Neural progenitor cell (in vitro differentiated cells): ENCODE data around the gene GALNT2. TPM values are rescaled to one million over a fixed set of nuclear protein-coding genes. Genes with fewer than 3 reads are reported as not detected.

Experiments
- DNase-seq: peaks from one replicate; pipeline ENCODE4 v3.0.0-alpha.2; 2016; ENCODE audit warnings: low spot score
- H2AFZ ChIP-seq: fragments of 200-600 bp; sonication (generic); replicated peaks from 2 replicates; pipeline ENCODE4 v1.6.1; 2016; ENCODE audit warnings: antibody characterized with exemption
- H3F3A ChIP-seq: fragments of 200-600 bp; sonication (generic); 2 replicates; pipeline ENCODE4 v1.6.1; 2016; ENCODE audit warnings: antibody characterized with exemption, low read depth
- H3K27ac ChIP-seq: fragments of 200-600 bp; sonication (generic); 2 replicates; pipeline ENCODE4 v1.5.1; 2016; ENCODE audit warnings: mild to moderate bottlenecking
- H3K27me3 ChIP-seq: fragments of 200-600 bp; sonication (generic); 2 replicates; pipeline ENCODE4 v1.6.1; 2016; ENCODE audit warnings: mild to moderate bottlenecking, moderate library complexity
- H3K36me3 ChIP-seq: fragments of 200-600 bp; sonication (generic); 2 replicates; pipeline ENCODE4 v1.5.1; 2016
- H3K4me1 ChIP-seq: fragments of 200-600 bp; sonication (generic); 2 replicates; pipeline ENCODE4 v1.6.1; 2016; ENCODE audit warnings: mixed run types
- H3K4me2 ChIP-seq: fragments of 200-600 bp; sonication (generic); 2 replicates; pipeline ENCODE4 v1.6.1; 2016
- H3K4me3 ChIP-seq: fragments of 200-600 bp; sonication (generic); 2 replicates; pipeline ENCODE4 v1.5.1; 2016
- H3K79me2 ChIP-seq: fragments of 200-600 bp; sonication (generic); 2 replicates; pipeline ENCODE4 v1.6.1; 2016; ENCODE audit warnings: low read depth
- H3K9ac ChIP-seq: fragments of 200-600 bp; sonication (generic); 2 replicates; pipeline ENCODE4 v1.6.1; 2016
- H3K9me3 ChIP-seq: fragments of 200-600 bp; sonication (generic); 2 replicates; pipeline ENCODE4 v1.5.1; 2016; ENCODE audit warnings: low read depth
- H4K20me1 ChIP-seq: fragments of 200-600 bp; sonication (generic); 2 replicates; pipeline ENCODE4 v1.6.1; 2016; ENCODE audit warnings: low read depth
- H3K27ac Mint-ChIP-seq: 3 replicates; pipeline ENCODE4 v1.8.0; 2021; ENCODE audit warnings: mixed read lengths
- H3K27me3 Mint-ChIP-seq: 2 replicates; pipeline ENCODE4 v1.8.0; 2022; ENCODE audit warnings: low read depth, mild to moderate bottlenecking, inconsistent platforms, moderate library complexity, mixed read lengths; ENCODE audit not compliant: insufficient read depth
- H3K36me3 Mint-ChIP-seq: 3 replicates; pipeline ENCODE4 v1.8.0; 2021; ENCODE audit warnings: mixed read lengths
- H3K4me1 Mint-ChIP-seq: 3 replicates; pipeline ENCODE4 v1.8.0; 2021; ENCODE audit warnings: mixed read lengths
- H3K4me3 Mint-ChIP-seq: 3 replicates; pipeline ENCODE4 v1.8.0; 2021; ENCODE audit warnings: mild to moderate bottlenecking, moderate library complexity, mixed read lengths
- H3K9me3 Mint-ChIP-seq: 3 replicates; pipeline ENCODE4 v1.8.0; 2020; ENCODE audit warnings: mixed read lengths
- CTCF ChIP-seq: fragments of 200-600 bp; sonication (generic); IDR thresholded peaks from 2 replicates; pipeline ENCODE4 v1.5.1; 2017; ENCODE audit warnings: antibody characterized with exemption, mild to moderate bottlenecking
- EZH2 ChIP-seq: fragments of 200-600 bp; sonication (generic); IDR thresholded peaks from 2 replicates; pipeline ENCODE4 v1.6.1; 2017; ENCODE audit warnings: antibody characterized with exemption, mild to moderate bottlenecking, moderate library complexity
- EZH2phosphoT487 ChIP-seq: fragments of 200-600 bp; sonication (generic); IDR thresholded peaks from 2 replicates; pipeline ENCODE4 v1.6.1; 2017; ENCODE audit warnings: antibody characterized with exemption
- total RNA-seq: library from RNA; depleted of rRNA; stranded (reverse); fragments of >200 nt; gene quantifications from 2 replicates; pipeline ENCODE4 v1.2.3, GENCODE V29; 2015; ENCODE audit warnings: low replicate concordance

The GALNT2 gene
- total RNA-seq, 1 donor from 2014 or later: 37.6 TPM

- peak overlapping the region; percentile 19 for H3K4me2 ChIP-seq
Measured at GRCh38 chr1:230104395-230105244, 37.6 kb downstream of the GALNT2 start.

GRCh38 chr1:230105245-230105753 is 38.3 kb downstream of the GALNT2 start:
- TF ChIP-seq CTCF (no peak), EZH2phosphoT487 (no peak), EZH2 (no peak)
- Histone ChIP-seq H3K9ac (no peak overlapping the region), H2AFZ (no peak overlapping the region), H3K27me3 (no peaks in the 10 kb centered on the region), H3K4me3 (no peak overlapping the region), H3K9me3 (no peaks in the 10 kb centered on the region), H3K36me3 (no peaks in the 10 kb centered on the region), H3K4me1 (peaks cover 45% of the 10 kb centered on the region), H3F3A (peaks cover 9% of the 10 kb centered on the region), H3K79me2 (peaks cover 72% of the 10 kb centered on the region), H4K20me1 (peaks cover 97% of the 10 kb centered on the region), H3K27ac (no peak overlapping the region), H3K4me2 (no peak overlapping the region)
- Mint-ChIP-seq H3K36me3 (no peaks in the 10 kb centered on the region), H3K4me3 (no peak overlapping the region), H3K9me3 (no peaks in the 10 kb centered on the region), H3K4me1 (peaks cover 58% of the 10 kb centered on the region), H3K27me3 (peaks cover 13% of the 10 kb centered on the region), H3K27ac (peak overlapping the region; percentile 38)
- no peak for DNase-seq

More at GRCh38 chr1:230104395-230105244, 37.6 kb downstream of the GALNT2 start:
- Histone ChIP-seq H3K9me3 (no peaks in the 10 kb centered on the region), H3K36me3 (no peaks in the 10 kb centered on the region), H2AFZ (no peak overlapping the region), H4K20me1 (peaks cover 94% of the 10 kb centered on the region), H3K4me3 (no peak overlapping the region), H3K9ac (no peak overlapping the region), H3K4me1 (peaks cover 40% of the 10 kb centered on the region), H3K79me2 (peaks cover 75% of the 10 kb centered on the region), H3K27me3 (no peaks in the 10 kb centered on the region), H3F3A (peaks cover 5% of the 10 kb centered on the region), H3K27ac (no peak overlapping the region)
- Mint-ChIP-seq H3K9me3 (no peaks in the 10 kb centered on the region), H3K4me1 (peaks cover 53% of the 10 kb centered on the region), H3K27me3 (peaks cover 11% of the 10 kb centered on the region), H3K27ac (no peak overlapping the region), H3K36me3 (no peaks in the 10 kb centered on the region), H3K4me3 (no peak overlapping the region)
- peak; percentile 27 for DNase-seq
- TF ChIP-seq EZH2phosphoT487 (no peak), EZH2 (no peak), CTCF (no peak)

GRCh38 chr1:230105754-230106625 is 39.0 kb downstream of the GALNT2 start:
- Histone ChIP-seq H3K36me3 (no peaks in the 10 kb centered on the region), H3K4me3 (no peak overlapping the region), H3K27ac (no peak overlapping the region), H2AFZ (no peak overlapping the region), H3F3A (peaks cover 16% of the 10 kb centered on the region), H3K79me2 (peaks cover 76% of the 10 kb centered on the region), H3K9me3 (no peaks in the 10 kb centered on the region), H3K4me1 (peaks cover 52% of the 10 kb centered on the region), H3K9ac (no peak overlapping the region), H3K4me2 (no peak overlapping the region), H4K20me1 (peaks cover 100% of the 10 kb centered on the region), H3K27me3 (no peaks in the 10 kb centered on the region)
- no peak for DNase-seq
- peaks cover 14% of the 10 kb centered on the region for H3K27me3 Mint-ChIP-seq
- peak overlapping the region; percentile 7 for H3K27ac Mint-ChIP-seq
- TF ChIP-seq CTCF (no peak), EZH2phosphoT487 (no peak), EZH2 (no peak)
- no peaks in the 10 kb centered on the region for H3K36me3 Mint-ChIP-seq
- no peaks in the 10 kb centered on the region for H3K9me3 Mint-ChIP-seq
- H3K4me3 Mint-ChIP-seq: no peak overlapping the region
- peaks cover 64% of the 10 kb centered on the region for H3K4me1 Mint-ChIP-seq
